T-helper 1 cell (primary cell): ENCODE results near the gene BABAM2.
A peak's percentile ranks its signal among the peaks of the same experiment; 100 is the strongest.
"Not testable (repeated sequence)": the region's sequence is repeated elsewhere in the genome, so short reads cannot be mapped to it uniquely, and the experiment has no call there.

Source experiments
- DNase-seq, 5 donors: peaks; one replicate each; pipeline ENCODE4 v3.0.0-alpha.2; 2012 to 2020

Gene BABAM2

GRCh38 chr2:28217042-28217740 lies 326.7 kb downstream of the BABAM2 start:
- no peak for DNase-seq

DNA sequence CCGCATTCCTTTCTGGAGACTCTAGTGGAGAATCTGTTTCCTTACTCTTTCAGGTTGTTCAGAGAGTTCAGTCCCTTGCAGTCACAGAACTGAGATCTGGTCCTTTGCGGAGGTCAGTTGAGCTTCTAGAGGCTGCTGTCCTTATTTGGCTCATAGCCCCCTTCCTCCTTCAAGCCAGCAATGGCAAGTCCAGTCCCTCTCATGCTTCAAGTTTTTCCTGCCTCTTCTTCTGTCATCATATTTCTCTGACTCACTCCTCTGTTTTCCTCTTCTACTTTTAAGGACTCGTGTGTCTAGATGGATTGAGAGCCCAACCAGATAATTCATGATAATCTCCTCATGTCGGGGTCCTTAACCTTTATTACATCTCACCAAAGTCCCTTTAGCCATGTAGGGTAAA lies 328.6 kb downstream of the BABAM2 start:
- no peak for DNase-seq

GRCh38 chr2:28219758-28220368 lies 329.3 kb downstream of the BABAM2 start:
- no peak for DNase-seq

DNA sequence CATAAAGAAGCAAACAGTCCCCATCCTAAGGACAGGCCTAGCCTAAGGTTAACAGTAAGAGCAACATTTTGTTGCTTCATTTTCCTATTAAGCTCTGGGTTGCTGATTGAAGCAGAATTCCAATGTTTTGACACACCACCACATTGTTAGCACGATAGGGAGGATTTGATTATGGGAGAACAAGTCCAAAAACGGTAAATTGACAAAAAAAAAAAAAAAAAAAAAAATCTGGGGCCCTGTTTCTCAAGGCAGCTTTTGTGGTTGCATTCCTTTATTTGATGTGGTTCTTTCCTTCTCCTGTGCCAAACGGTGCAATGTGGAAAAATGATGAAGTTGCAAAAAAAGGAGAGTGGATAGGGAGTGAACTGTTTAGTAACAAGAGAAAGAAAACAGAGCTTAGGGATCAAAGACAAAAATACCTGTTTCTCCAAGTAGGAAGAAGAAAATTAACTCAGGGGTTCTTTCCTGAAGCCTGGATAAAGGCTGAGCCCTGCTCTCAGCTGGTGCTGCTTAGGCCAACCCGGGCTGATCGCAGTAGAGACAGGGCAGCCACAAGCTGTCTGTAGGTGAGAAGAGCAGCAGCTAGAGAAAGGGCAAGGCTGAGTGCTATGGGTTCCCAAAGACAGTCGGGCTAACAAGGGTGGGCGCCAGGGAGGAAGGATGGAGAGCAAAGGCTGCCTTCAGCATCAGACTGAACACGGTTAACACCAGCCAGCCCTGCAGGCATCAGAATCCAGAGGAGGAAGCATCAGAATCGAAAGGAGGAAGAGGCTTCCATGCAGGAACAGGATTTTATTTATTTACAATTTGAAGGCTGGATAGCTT lies 334.3 kb downstream of the BABAM2 start:
- no peak for DNase-seq

DNA sequence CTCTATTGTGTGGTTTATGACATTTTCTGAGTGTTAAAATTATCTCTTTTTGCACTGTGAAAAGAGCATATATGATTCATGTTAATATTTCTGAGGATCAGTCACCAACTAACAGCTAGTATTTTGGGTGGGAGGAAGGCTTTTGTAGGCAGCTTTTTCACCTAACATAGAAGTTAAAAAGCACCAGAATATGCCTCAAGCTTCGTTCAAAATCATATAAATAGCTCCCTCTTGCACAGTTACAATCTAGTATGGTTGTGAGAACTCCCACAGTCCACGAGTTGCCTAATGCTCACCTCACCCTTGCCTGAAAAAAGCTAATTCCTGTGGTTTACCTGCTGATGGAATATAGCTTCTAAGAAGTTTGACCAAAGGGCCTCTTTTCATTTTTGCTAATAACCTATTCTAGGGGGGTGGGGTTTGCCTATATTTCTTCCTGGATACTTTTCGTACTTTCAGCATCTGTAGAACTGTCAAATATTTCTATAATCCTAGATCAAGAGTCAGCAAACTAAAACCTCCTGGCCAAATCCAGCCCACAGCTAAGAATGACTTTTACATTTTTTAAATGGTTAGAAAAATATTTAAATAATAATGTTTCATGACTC lies 335.0 kb downstream of the BABAM2 start:
- DNase-seq, result no peak

DNA sequence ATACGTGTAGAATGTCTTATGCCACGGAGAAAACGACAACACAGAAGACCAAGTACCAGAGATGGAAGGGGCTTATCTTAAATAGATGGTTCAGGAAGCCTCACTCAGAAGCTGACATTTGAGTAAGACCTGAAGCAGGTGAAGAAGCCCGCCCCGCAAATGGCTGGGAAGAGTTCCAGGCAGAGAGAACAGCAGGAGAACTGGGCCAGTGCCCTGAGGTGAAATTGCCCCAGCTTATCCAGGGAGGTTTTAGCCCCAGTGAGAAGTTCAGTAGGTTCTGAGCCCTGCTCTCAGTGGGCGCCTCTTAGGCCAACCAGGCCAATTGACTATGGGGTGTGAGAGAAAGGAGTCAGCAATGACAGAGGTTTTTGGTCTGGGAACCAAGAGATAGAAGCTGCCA lies 336.0 kb downstream of the BABAM2 start:
- DNase-seq, result no peak

DNA sequence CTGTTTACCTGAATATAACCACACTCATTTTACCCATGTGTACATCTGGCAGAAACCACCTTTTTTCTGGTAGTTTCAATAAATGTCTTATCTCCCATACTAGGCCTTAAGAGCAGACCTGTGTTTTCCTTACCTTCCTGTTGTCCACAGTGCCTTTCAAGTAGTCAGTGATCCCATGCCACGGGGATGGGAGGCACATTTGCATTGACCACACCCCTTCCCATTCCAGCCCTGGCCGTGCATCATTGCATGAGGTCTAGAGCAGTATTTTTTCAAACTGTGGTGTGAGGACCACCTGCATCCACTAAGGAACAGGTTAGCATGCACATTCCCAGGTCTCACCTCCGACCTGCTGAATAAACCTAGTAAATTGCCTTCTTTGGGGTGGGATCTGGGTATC lies 337.0 kb downstream of the BABAM2 start:
- no peak for DNase-seq

- DNase-seq, result peak in 1 of 5 donors; percentile 6
These were observed 338.0 kb downstream of the BABAM2 start for GRCh38 chr2:28228434-28228995.

DNA sequence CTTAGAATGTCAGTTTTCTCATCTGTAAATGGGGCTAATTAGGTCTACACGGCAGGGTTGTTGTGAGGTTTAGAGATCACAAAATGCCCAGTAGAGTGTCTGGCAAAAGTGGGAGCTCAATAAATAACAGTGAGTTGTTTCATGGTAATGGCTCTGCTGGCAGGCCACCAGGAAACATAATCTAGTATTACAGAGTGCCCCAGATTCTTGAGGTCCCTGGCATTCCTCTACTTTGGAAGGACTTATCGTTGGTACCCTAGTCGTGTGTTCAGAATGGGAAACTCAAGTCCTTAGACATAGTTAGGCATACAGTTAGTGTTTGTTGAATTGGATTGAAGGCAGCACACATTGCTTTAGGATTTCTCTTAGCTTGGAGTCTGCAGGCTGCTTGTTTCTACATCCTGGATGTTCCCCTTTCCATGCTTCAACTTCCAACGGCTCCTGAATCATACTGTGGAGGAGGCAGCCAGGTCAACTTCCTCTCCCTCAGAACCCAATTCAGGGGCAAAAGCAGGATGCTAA lies 340.6 kb downstream of the BABAM2 start:
- no peak for DNase-seq

GRCh38 chr2:28232295-28232694 lies 341.8 kb downstream of the BABAM2 start:
- no peak for DNase-seq

GRCh38 chr2:28233164-28233676 lies 342.7 kb downstream of the BABAM2 start:
- DNase-seq, result no peak

- DNase-seq, result no peak
These were observed 344.3 kb downstream of the BABAM2 start for GRCh38 chr2:28234807-28235206.

- no peak for DNase-seq
These were observed 348.7 kb downstream of the BABAM2 start for GRCh38 chr2:28239207-28239606.

GRCh38 chr2:28240937-28241336 lies 350.4 kb downstream of the BABAM2 start:
- DNase-seq, result no peak

DNA sequence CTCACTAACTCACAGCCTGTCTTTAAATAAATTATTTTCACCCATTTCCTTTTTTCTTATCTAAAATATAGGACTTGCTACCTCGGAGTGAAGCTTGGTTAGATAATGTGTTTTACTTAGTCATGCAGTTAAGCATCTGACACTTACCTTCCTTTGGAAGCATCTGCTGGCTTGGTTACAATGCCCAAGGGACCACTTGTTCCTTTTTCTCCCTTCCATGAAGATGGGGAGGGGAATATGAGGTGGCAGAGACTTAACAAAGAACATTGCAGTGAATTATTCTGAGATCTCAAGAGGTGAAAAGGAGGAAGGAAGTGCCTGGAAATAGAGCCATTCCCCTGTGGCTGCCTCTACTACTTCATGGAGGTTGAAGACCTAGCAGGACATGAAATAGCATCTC lies 356.8 kb downstream of the BABAM2 start:
- no peak for DNase-seq

GRCh38 chr2:28247734-28248133 lies 357.2 kb downstream of the BABAM2 start:
- no peak for DNase-seq

GRCh38 chr2:28248511-28248910 lies 358.0 kb downstream of the BABAM2 start:
- DNase-seq, result no peak

DNA sequence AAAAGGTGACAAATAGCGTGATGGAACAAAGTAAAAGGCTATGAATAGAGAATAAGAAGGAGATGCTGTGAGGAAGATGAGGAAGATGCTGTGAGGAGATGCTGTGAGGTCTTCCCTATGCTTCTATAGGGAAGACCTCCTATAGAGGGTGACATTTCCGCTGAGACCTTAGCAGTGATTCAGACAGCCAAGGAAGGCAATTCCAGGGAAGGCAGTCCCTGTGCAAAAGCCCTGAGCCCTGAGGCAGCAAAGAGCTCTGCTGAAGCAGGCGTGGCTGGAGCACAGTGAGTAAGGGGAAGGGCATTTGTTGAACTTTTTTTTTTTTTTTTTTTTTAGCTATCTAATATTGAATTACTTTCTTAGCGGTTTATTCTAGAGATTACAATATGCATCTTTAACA lies 359.5 kb downstream of the BABAM2 start:
- no peak for DNase-seq

- DNase-seq, result peak in 1 of 5 donors; percentile 93
These were observed 360.8 kb downstream of the BABAM2 start for GRCh38 chr2:28251337-28251736.

GRCh38 chr2:28252311-28252710 lies 361.8 kb downstream of the BABAM2 start:
- peak in 1 of 5 donors; percentile 92 for DNase-seq

DNA sequence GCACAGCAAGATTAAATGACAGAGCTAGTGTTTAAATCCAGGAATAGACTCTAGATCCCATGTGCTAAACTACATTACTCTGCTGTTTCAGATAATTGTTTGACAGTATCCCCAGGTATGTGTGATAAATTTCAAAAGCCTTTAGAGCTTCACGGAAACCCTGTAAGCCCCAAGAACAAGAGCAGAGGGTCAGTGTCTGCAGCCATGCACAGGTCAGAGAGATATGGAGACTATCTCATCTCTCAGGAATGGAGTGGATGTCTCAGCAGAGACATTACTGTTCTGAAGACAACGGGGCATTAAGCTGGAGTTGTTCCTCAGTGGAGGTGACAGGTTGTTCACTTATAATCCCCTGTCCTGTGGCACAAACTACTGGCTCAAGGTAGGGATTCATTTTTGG lies 363.0 kb downstream of the BABAM2 start:
- no peak for DNase-seq

GRCh38 chr2:28255231-28255630 lies 364.7 kb downstream of the BABAM2 start:
- DNase-seq, result not testable (repeated sequence)

DNA sequence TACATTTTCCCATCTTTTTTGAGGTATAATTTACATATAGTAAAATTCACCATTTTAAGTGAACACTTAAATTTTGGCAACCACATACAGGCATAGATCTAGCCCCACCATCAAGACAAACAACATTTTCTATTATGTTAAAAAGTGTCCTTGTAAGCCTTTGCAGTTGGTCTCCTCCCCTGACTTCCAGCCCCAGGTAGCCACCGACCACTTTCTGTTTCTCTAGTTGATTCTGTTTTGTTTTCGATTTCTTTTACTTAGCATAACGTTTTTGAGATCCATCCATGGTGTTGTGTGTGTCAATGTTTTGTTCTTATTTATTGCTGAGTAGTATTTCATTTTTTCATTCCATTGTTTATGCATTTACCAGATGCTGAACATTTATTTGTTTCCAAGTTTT lies 366.7 kb downstream of the BABAM2 start:
- DNase-seq, result peak in 1 of 5 donors; percentile 37
